Activated CD4-positive, CD25-positive, alpha-beta regulatory T cell treated with anti-CD3 and anti-CD28 coated beads, Interleukin-2, amount 50 U/mL, for 16 hours (primary cell): ENCODE measurements around the gene USP9X.
"Not testable (repeated sequence)": the region's sequence is repeated elsewhere in the genome, so short reads cannot be mapped to it uniquely, and the experiment has no call there.

ENCODE experiments used
- DNase-seq: peaks from one replicate; pipeline ENCODE4 v3.0.0-alpha.2; 2020; ENCODE audit warnings: low read depth, low spot score

USP9X gene

GRCh38 chrX:41186946-41187345, 101.7 kb downstream of the USP9X start:
- DNase-seq: not testable (repeated sequence)

GRCh38 chrX:41189156-41189555, 103.9 kb downstream of the USP9X start:
- no peak for DNase-seq

- DNase-seq: no peak
These were observed 107.6 kb downstream of the USP9X start for GRCh38 chrX:41192880-41193279.

GRCh38 chrX:41198410-41198809, 113.2 kb downstream of the USP9X start:
- DNase-seq: no peak

- no peak for DNase-seq
These were observed 115.5 kb downstream of the USP9X start for GRCh38 chrX:41200785-41201184.

- DNase-seq: no peak
These were observed 124.6 kb downstream of the USP9X start for GRCh38 chrX:41209853-41210252.

- no peak for DNase-seq
These were observed 139.4 kb downstream of the USP9X start for GRCh38 chrX:41224605-41225004.

- DNase-seq: no peak
These were observed 148.7 kb downstream of the USP9X start for GRCh38 chrX:41233988-41234387.

- DNase-seq: not testable (repeated sequence)
These were observed 149.2 kb downstream of the USP9X start for GRCh38 chrX:41234471-41234870.

- DNase-seq: no peak
These were observed 149.7 kb downstream of the USP9X start for GRCh38 chrX:41234962-41235361.

- DNase-seq: no peak
These were observed 151.4 kb downstream of the USP9X start for GRCh38 chrX:41236629-41237028.

GRCh38 chrX:41240509-41240908, 155.3 kb downstream of the USP9X start:
- no peak for DNase-seq

GRCh38 chrX:41241962-41242361, 156.7 kb downstream of the USP9X start:
- no peak for DNase-seq

GRCh38 chrX:41245641-41246040, 160.4 kb downstream of the USP9X start:
- no peak for DNase-seq

GRCh38 chrX:41250867-41251266, 165.6 kb downstream of the USP9X start:
- no peak for DNase-seq

GRCh38 chrX:41257801-41258200, 172.6 kb downstream of the USP9X start:
- no peak for DNase-seq

- no peak for DNase-seq
These were observed 173.0 kb downstream of the USP9X start for GRCh38 chrX:41258226-41258625.

GRCh38 chrX:41258871-41259270, 173.6 kb downstream of the USP9X start:
- no peak for DNase-seq

- DNase-seq: no peak
These were observed 174.3 kb downstream of the USP9X start for GRCh38 chrX:41259516-41259915.

- peak; percentile 34 for DNase-seq
These were observed 180.4 kb downstream of the USP9X start for GRCh38 chrX:41265615-41266014.

- DNase-seq: no peak
These were observed 188.4 kb downstream of the USP9X start for GRCh38 chrX:41273638-41274037.

GRCh38 chrX:41275661-41276609, 190.7 kb downstream of the USP9X start:
- no peak for DNase-seq
